Activated T-helper 1 cell treated with anti-CD3 and anti-CD28 coated beads, Interleukin-2, amount 50 U/mL, for 16 hours (primary cell): ENCODE results near the gene NCK2.
A peak's percentile ranks its signal among the peaks of the same experiment; 100 is the strongest.

ENCODE experiments used
- DNase-seq, 2 donors: peaks; one replicate each; pipeline ENCODE4 v3.0.0-alpha.2; 2020; ENCODE audit warnings: low read depth in 1 of 2, low spot score in 1 of 2

NCK2 gene

DNA sequence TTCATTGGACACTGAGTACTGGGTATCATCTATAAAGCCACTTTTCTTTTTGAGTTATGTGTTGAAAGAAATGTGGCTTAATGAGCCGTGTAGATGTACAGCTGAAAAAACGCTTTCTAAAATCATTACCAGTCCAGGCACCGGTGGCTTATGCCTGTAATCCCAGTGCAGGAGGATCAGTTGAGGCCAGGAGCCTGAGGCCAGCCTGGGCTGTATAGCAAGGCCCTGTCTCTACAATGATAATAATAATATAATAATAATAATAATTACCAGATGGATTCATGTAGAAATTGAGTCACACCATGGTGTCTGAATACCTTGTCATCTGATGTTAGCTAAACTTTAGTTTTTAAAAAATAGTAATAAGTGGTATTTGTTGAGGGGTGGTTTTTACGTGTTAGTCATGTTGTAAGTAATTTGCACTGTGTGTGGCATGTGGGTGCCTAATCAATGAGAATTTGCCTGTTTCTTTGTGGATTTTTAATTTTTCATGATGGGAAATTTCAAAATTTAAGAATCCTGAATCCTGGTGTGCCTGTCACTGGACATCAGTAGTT is 30.1 kb downstream of the NCK2 start:
- no peak for DNase-seq

- no peak for DNase-seq
Observed at GRCh38 chr2:105775809-105776559, 31.3 kb downstream of the NCK2 start.

DNA sequence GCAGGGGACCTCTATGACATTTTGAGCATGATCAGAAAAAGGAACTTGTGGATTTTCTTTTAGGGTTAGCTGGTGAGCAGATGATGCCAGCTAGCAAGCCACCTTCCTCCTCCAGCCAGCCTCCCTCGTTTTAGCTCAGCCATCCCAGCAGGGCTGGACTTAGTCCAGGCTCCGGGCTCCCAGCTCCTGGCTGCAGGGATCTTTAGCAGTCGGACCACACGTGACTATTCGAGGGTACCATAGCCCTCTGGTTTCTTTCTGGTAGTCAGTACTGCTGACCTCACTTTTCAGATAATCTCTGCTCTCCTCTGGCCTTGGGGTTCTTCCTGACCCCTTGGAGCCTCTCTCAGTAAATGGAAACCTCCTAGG is 31.8 kb downstream of the NCK2 start:
- DNase-seq, result no peak

GRCh38 chr2:105777031-105777482 is 32.3 kb downstream of the NCK2 start:
- DNase-seq, result no peak

DNA sequence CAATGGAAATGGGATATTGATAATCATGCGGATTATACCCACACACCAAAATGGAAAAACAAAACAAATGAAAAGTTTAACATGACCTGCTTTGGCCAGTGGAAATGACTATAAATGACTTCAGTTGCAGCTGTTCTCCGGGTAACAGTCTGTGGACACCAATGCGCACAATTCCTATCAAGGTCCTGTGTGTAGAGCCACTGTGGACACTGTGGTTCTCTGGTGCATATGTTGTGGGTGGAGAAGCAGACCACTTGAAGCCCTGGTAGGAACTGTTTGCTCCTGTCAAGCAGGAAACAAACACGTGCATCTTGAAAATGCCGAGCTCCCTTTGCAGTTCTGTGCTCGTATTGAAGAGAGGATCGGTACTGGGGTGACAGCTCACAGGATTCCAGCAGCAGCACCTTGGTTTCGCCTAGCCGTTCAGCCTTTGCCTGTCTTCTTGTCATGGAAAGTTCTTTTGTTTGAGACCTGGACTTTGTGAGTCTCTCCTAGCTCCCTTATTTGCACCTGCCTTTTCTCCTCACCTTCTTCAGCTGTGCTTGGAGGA is 32.9 kb downstream of the NCK2 start:
- DNase-seq, result no peak

GRCh38 chr2:105778080-105778607 is 33.4 kb downstream of the NCK2 start:
- DNase-seq, result no peak

DNA sequence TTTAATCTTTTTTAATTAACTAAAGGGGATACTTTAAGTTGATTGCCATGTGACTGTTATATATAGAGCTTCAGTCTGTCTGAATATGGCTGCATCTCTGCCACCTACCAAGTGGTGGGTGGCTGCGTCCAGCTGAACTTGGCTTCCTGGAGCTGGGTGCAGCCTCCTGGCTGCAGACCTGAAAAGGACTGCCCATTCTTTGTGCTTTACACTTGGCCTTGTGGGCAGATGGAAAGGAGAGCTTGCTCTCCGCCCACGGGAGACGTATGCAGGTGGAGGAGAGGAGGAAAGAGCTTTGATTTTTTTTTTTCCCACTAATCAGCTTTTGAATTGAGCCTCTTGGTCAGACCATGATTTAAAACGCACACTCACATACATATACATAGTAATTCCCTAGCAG is 34.7 kb downstream of the NCK2 start:
- DNase-seq, result no peak

- DNase-seq, result no peak
Observed at GRCh38 chr2:105780606-105781005, 35.9 kb downstream of the NCK2 start.

DNA sequence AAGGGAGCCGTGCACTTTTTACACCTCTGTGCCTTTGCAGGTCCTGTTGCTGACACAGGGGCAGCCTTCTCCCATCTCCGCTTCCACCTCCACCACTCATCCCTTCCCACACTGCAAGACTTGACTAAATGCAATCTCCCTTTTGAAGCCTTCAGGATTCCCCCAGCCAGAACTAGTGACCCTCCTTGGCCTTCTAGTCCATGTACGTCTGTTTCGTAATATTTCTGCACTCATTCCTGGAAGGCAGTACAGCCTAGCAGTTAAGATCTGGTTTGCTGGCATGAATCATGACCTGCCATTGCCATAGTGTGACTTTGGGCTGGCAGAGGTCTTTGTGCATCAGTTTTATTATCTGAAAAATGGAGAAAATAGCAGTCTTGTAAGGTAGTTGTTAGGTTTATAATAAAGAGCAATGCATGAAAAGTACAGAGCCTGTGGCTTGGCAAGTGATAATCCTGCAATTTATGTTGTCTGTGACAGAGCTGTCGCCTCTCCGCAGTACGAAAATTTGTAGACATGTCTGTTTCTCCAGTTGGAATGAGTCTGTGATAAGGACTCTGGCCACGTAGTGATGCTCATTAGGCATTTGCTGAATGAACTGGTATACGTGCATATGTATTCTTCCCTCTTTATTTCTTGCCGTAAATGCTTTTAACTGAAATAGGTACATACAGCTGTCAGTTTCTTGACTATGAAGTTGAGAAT is 36.7 kb downstream of the NCK2 start:
- DNase-seq, result no peak

- no peak for DNase-seq
Observed at GRCh38 chr2:105782123-105782522, 37.4 kb downstream of the NCK2 start.

DNA sequence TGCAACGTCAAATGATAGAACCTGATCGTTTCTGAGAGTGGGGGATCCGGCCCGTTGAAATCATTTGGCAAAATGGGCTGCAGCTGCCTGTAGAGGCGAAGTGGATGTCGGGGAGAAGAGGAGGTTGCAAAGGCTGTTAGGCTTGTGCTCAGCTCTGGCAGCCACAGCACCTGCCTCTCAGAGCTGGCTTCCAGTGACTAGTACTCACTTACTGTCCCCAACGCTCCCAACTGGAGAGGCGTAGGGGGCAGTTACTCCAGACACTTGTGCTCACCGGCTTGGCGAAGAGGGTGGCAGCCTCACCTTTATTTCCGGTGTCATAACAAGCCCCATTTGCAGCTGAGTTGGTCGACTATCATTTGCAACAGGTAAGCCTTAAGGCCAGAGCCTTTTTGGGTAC is 37.9 kb downstream of the NCK2 start:
- DNase-seq, result no peak

DNA sequence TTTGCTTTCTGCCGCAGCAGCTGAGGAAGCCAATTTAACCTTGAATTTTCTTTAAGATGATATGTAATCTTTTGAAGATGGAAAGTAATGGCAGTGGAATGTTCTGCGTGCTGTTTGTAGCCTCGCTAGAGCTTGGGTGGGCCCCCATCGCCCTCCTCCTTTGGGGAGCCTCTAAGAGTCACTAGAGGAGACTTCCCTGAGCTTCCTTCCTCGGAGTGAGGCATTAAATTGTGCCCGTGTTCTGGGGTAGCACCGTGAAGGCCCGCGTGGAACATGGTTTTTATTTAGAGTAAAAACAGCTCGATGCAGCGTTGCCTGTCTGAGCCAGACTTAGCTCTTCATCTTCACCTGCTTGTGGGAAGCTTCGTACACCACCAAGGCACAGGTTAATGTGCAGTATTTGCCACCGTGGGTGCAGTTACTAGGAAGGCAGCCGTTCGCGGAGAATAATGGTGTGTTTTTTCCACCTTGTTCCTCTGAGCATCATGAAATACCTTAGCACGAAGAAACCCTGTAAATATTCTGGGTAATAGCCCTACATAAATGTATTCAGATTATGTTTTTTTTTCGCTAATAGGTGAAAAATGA is 38.5 kb downstream of the NCK2 start:
- no peak for DNase-seq

DNA sequence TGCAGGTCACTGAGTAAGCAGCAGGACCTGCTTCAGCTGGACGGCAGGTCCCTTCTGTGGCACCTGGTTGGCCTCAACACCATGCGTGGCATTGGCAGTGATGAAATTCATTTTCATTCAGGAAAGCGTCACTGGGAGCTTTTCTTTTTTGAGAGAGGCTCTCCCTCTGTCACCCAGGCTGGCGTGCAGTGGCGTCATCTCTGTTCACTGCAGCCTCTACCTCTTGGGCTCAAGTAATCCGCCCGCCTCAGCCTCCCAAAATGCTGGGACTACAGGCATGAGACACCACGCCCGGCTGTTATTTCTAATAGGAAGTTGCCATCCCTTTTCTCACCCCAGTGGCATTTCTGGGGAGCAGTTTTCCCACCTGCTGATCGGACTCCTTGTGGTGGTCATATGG is 39.3 kb downstream of the NCK2 start:
- no peak for DNase-seq

GRCh38 chr2:105784589-105784988 is 39.9 kb downstream of the NCK2 start:
- DNase-seq, result no peak

DNA sequence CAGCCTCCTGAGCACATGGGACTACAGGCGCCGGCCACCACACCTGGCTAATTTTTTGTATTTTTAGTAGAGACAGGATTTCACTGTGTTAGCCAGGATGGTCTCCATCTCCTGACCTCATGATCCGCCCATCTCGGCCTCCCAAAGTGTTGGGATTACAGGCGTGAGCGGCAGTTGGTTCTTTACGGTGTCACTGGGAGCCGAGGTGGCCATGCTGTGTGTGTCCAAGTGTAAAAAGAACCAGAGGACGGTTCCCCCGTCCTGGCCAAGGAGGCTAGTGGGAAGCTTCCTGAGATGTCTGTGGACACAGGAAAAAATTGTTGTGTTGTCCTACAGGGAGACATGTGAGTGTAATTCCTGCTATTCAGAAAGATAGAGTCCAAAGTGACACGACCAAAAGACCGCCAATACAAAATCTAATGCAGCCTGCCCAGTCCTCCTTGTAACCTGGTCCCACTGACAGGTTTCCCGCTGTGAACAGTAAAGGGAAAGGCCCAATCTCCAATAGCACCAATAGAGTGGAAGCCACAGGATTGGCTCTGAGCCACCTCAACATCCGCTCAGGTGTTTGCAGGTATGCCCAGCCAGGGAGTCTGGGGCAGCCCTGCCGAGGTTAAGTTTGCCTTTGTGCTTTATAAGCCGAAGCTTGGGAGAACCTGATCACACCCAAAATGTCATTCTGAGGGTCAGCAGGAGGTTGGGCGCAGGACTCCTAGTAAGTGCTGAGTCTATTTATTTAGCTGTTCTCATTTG is 40.6 kb downstream of the NCK2 start:
- DNase-seq, result no peak

GRCh38 chr2:105786231-105787230 is 41.8 kb downstream of the NCK2 start:
- DNase-seq, result no peak

DNA sequence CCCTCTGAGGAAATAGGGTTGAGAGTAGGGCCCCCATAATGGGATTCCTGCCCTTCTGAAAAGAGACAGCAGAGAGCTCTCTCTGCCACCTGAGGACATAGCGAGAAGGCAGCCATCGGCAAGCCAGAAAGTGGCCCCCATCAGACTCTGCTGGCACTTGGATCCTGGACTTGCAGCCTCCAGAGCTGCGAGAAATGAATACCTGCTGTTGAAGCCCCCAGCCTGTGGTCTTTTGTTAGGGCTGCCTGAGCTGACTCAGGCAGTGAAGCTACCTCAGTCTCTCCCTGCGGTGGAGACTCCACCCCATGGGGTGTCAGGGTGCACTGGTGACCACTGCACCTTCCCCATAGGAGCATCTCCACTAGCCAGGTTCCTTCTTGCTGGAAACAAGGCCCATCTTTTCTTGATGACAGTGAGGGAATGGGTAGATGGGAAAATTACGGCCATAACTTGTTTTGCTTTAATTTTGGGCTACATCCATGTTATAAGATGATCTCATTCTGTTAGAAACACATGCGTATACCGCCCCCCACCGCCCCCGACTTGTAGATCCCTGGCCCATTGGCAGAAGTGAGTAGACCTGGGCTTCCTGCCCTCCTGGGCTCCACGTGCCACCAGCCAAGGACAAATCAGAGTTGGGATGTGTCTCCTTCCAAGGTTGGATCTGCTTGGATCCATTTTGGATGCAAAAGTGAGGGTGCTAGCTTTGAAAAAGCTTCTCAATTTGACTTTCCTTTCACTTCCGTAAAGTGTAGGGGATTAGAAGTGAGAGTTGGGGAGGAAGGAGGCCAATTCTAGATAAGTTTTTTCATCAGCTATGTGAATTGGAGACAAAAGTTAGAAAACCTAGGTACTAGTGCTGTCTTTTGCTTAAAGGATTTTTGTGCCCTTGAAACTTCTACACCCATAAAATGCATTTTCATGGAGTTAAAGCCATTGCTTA is 42.9 kb downstream of the NCK2 start:
- DNase-seq, result peak in 1 of 2 donors; percentile 61

GRCh38 chr2:105788670-105789290 is 44.1 kb downstream of the NCK2 start:
- no peak for DNase-seq
